LNCAP (cell line): ENCODE measurements around the gene NFIA.

Experiments
- TF ChIP-seq, protein P1 (sequence below): fragments of 450-650 bp; IDR thresholded peaks from 2 replicates; pipeline ENCODE4 v1.5.1; 2017; ENCODE audit warnings: mild to moderate bottlenecking

Gene NFIA

GRCh38 chr1:61452176-61453035 is 370.0 kb downstream of the NFIA start:
- TF ChIP-seq, protein P1, sequence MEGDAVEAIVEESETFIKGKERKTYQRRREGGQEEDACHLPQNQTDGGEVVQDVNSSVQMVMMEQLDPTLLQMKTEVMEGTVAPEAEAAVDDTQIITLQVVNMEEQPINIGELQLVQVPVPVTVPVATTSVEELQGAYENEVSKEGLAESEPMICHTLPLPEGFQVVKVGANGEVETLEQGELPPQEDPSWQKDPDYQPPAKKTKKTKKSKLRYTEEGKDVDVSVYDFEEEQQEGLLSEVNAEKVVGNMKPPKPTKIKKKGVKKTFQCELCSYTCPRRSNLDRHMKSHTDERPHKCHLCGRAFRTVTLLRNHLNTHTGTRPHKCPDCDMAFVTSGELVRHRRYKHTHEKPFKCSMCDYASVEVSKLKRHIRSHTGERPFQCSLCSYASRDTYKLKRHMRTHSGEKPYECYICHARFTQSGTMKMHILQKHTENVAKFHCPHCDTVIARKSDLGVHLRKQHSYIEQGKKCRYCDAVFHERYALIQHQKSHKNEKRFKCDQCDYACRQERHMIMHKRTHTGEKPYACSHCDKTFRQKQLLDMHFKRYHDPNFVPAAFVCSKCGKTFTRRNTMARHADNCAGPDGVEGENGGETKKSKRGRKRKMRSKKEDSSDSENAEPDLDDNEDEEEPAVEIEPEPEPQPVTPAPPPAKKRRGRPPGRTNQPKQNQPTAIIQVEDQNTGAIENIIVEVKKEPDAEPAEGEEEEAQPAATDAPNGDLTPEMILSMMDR, result no peak

DNA sequence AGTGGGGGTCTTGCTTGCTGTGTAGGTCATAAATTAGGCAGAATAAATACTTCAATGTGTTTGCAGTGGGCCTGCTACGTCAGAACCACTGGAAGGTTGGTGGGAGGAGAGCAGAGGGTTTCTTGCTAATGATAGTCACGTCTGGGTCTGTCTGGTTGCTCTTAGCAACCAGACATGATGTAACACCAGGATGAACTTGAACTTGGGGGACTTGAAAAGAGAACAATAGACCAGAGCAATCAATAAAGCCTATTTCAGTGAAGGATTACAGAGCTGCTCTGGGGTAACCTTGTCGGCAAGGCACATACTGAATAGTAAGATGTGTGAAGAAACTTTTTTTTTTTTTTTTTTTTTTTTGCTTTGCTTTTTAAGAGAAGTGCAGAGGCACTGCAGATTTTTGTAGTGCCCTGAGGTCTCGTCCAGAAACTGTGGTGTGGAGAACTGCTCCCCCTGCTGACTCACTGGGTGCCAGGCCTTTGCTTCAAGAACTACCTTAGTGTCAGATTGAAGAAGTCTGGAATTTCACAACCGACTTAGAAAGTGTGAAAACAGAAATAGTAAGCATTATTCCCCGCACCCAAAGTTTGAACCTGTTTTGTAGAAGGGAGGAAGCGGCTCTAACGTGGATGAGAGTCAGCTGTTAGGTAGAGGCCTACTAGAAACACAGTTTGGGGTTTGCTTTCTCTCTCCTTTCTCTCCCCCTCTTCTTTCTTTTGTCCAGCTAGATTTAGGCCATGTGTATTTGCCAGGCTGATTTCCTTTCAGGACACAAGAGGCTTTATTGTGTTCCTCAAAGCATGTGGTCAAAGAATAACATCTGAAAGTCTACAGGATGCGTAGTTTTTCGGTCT is 371.0 kb downstream of the NFIA start:
- TF ChIP-seq, protein P1, result peak; percentile 84

DNA sequence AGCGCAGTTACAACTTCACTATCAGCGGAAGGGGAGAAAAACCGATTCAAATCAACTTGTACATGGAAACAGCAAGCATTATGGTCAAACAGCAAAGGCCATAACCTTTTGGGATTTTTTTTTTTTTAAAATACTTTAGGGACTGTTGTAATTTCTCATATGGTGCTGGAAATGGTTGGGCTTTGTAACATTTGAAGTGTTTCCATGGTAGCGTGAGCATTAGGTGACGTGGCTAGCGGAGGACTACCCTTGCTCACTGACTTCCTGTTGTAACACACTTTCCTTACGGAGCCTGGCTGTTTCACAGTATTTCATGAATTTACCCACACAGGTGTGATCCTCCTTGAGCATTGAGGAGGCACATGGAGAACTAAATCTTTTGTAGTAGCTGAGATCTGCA is 373.0 kb downstream of the NFIA start:
- TF ChIP-seq, protein P1, result no peak

- TF ChIP-seq, protein P1, result no peak
These were observed 375.2 kb downstream of the NFIA start for GRCh38 chr1:61457526-61458040.

- TF ChIP-seq, protein P1, result no peak
These were observed 377.0 kb downstream of the NFIA start for GRCh38 chr1:61459345-61459744.

DNA sequence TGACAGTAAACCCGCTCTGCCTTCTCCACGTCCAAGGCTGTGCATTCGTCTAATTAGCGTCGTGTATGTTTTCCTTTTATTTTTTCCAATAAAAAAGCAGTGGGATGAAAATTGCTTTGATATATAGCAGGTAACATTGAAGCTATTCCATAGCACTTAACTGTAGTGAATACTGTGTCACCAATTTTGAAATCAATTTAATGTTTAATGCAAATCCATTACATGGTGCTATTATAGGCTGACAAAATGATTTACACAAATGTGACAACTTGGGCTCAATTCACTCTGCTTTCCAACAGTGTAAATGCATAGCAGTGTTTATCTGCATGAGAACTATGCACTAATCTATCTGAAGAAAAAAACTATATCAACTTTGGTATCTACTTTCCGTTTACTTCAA is 377.8 kb downstream of the NFIA start:
- TF ChIP-seq, protein P1, result no peak
